GM12878 (cell line): Measurements from ENCODE around the gene NUP93. TPM values are rescaled to one million over a fixed set of nuclear protein-coding genes. Genes with fewer than 3 reads are reported as not detected.

Experiments used
- ATAC-seq: fragments of 200-7000 bp; cut with Tn5 transposase; 3 replicates; pipeline ENCODE4 v1.9.1; 2020; ENCODE audit warnings: mild to moderate bottlenecking, moderate library complexity
- BruUV-seq: library from RNA; stranded (reverse); fragments of 400-500 nt; replicated peaks from 2 replicates; lab custom pipeline; 2021; lab: Mats Ljungman, UMichigan
- CTCF ChIA-PET: fragments of 300-600 bp; sonication (Branson Sonifier 250); formaldehyde crosslinking; extraction: SDS; loops from one replicate; lab custom pipeline; 2021; ENCODE audit warnings: inconsistent platforms; lab: Yijun Ruan, JAX
- POLR2A ChIA-PET: fragments of 350-600 bp; formaldehyde crosslinking; extraction: SDS; loops from one replicate; lab custom pipeline; 2021; ENCODE audit warnings: inconsistent platforms; lab: Charles Lee
- RAD21 ChIA-PET: fragments of 300-600 bp; sonication (Branson Sonifier 250); formaldehyde crosslinking; loops from one replicate; lab custom pipeline; 2023; ENCODE audit warnings: antibody characterized with exemption; ENCODE audit not compliant: unreplicated experiment; lab: Charles Lee
- SMC1A ChIA-PET: fragments of 300-600 bp; sonication (Branson Sonifier 250); formaldehyde crosslinking; loops from one replicate; lab custom pipeline; 2023; ENCODE audit not compliant: unreplicated experiment, uncharacterized antibody; lab: Charles Lee
- DNase-seq: peaks from one replicate; pipeline ENCODE4 v3.0.0-alpha.2; 2011; ENCODE audit warnings: low read depth, low spot score
- FAIRE-seq: peaks from 3 replicates; lab custom pipeline; 2011; peaks lifted over from hg19 to GRCh38; lab: Jason Lieb, UNC
- H2AFZ ChIP-seq: 2 replicates; pipeline ENCODE4 v1.6.0; 2011; ENCODE audit warnings: low read depth, low read length, control low read depth; ENCODE audit not compliant: control insufficient read depth
- H3K27ac ChIP-seq: 2 replicates; pipeline ENCODE4 v1.5.1; 2011; ENCODE audit warnings: control low read depth; ENCODE audit not compliant: control insufficient read depth, insufficient read depth
- H3K27me3 ChIP-seq, 2 experiments: replicated peaks in 1 of 2; 2 replicates each; pipeline versions ENCODE4 v1.6.0 to v1.6.1; 2011; ENCODE audit warnings: low read length in 1 of 2; ENCODE audit not compliant: control insufficient read depth in 2 of 2, insufficient read depth in 2 of 2
- H3K36me3 ChIP-seq, 2 experiments: 2 replicates each; pipeline ENCODE4 v1.5.1; 2011; ENCODE audit warnings: low read length in 1 of 2; ENCODE audit not compliant: control insufficient read depth in 2 of 2, insufficient read depth in 2 of 2
- H3K4me1 ChIP-seq: 2 replicates; pipeline ENCODE4 v1.6.1; 2011; ENCODE audit warnings: mild to moderate bottlenecking, low read length, moderate library complexity, mixed read lengths; ENCODE audit not compliant: control insufficient read depth, insufficient read depth
- H3K4me2 ChIP-seq: 2 replicates; pipeline ENCODE4 v1.6.0; 2011; ENCODE audit warnings: control low read depth; ENCODE audit not compliant: control insufficient read depth, insufficient read depth
- H3K4me3 ChIP-seq: fragments of 200-600 bp; sonication (generic); 2 replicates; pipeline ENCODE4 v1.5.1; 2016
- H3K79me2 ChIP-seq: 2 replicates; pipeline ENCODE4 v1.6.0; 2011; ENCODE audit warnings: low read length; ENCODE audit not compliant: control insufficient read depth, insufficient read depth
- H3K9ac ChIP-seq: 2 replicates; pipeline ENCODE4 v1.8.0; 2011; ENCODE audit warnings: low read length, control low read depth, mixed read lengths; ENCODE audit not compliant: control insufficient read depth, insufficient read depth
- H3K9me3 ChIP-seq: replicated peaks from 3 replicates; pipeline ENCODE4 v1.5.1; 2011; ENCODE audit warnings: mild to moderate bottlenecking, low read length; ENCODE audit not compliant: control insufficient read depth, insufficient read depth
- H4K20me1 ChIP-seq: 2 replicates; pipeline ENCODE4 v1.6.0; 2011; ENCODE audit not compliant: control insufficient read depth, insufficient read depth
- BMI1 ChIP-seq: fragments of 450-650 bp; IDR thresholded peaks from 2 replicates; pipeline ENCODE4 v1.6.1; 2016; ENCODE audit warnings: mild to moderate bottlenecking, moderate library complexity, borderline replicate concordance
- EZH2 ChIP-seq: IDR thresholded peaks from 2 replicates; pipeline ENCODE4 v1.6.1; 2012; ENCODE audit warnings: low read depth, mild to moderate bottlenecking, control low read depth, inconsistent platforms, low read length, borderline replicate concordance; ENCODE audit not compliant: control insufficient read depth
- GATAD2B ChIP-seq: fragments of 450-650 bp; conservative IDR thresholded peaks from 2 replicates; pipeline ENCODE4 v1.6.1; 2017; ENCODE audit warnings: low read depth, mild to moderate bottlenecking, moderate library complexity
- KAT2A ChIP-seq: conservative IDR thresholded peaks from 2 replicates; pipeline ENCODE4 v1.6.1; 2011; ENCODE audit warnings: low read depth, low read length; ENCODE audit not compliant: control insufficient read depth
- KLF5 ChIP-seq: fragments of 450-650 bp; IDR thresholded peaks from 2 replicates; pipeline ENCODE4 v1.6.1; 2014; ENCODE audit warnings: mild to moderate bottlenecking; ENCODE audit not compliant: partially characterized antibody
- MXI1 ChIP-seq: fragments of 150-350 bp; IDR thresholded peaks from 2 replicates; pipeline ENCODE4 v1.6.1; 2011; ENCODE audit warnings: low read depth, mild to moderate bottlenecking, inconsistent platforms, low read length, improper control_type of control experiment
- NR2C1 ChIP-seq: fragments of 450-650 bp; IDR thresholded peaks from 2 replicates; pipeline ENCODE4 v1.6.1; 2017; ENCODE audit warnings: antibody characterized with exemption, mild to moderate bottlenecking, moderate library complexity
- NR2C2 ChIP-seq: IDR thresholded peaks from 2 replicates; pipeline ENCODE4 v1.6.1; 2011; ENCODE audit warnings: borderline replicate concordance, low read depth; ENCODE audit not compliant: control insufficient read depth, insufficient read length
- PAX5 ChIP-seq: IDR thresholded peaks from 2 replicates; pipeline ENCODE4 v1.6.1; 2011; ENCODE audit warnings: low read depth, low read length, borderline replicate concordance
- POU2F2 ChIP-seq: IDR thresholded peaks from 3 replicates; pipeline ENCODE4 v1.6.1; 2011; ENCODE audit warnings: low read depth, mild to moderate bottlenecking, low read length, borderline replicate concordance
- RBBP5 ChIP-seq: fragments of 200-600 bp; sonication (generic); conservative IDR thresholded peaks from 2 replicates; pipeline ENCODE4 v1.6.1; 2016
- SMAD5 ChIP-seq: IDR thresholded peaks from 2 replicates; pipeline ENCODE4 v1.6.1; 2016; ENCODE audit warnings: antibody characterized with exemption, low read depth
- SMARCA5 ChIP-seq: fragments of 450-650 bp; IDR thresholded peaks from 2 replicates; pipeline ENCODE4 v1.6.1; 2017; ENCODE audit warnings: mild to moderate bottlenecking
- TCF3 ChIP-seq: IDR thresholded peaks from 2 replicates; pipeline ENCODE4 v1.6.1; 2012; ENCODE audit warnings: low read depth, mild to moderate bottlenecking, low read length, borderline replicate concordance; ENCODE audit not compliant: insufficient read depth
- ZBED1 ChIP-seq: IDR thresholded peaks from 2 replicates; pipeline ENCODE4 v1.6.1; 2016; ENCODE audit warnings: borderline replicate concordance
- ZNF207 ChIP-seq: fragments of 450-650 bp; IDR thresholded peaks from 2 replicates; pipeline ENCODE4 v1.6.1; 2014; ENCODE audit warnings: antibody characterized with exemption, mild to moderate bottlenecking, borderline replicate concordance
- ZNF217 ChIP-seq: fragments of 450-650 bp; IDR thresholded peaks from 2 replicates; pipeline ENCODE4 v1.6.1; 2017; ENCODE audit warnings: antibody characterized with exemption, mild to moderate bottlenecking
- WGBS: methylation state at CpG from one replicate; pipeline ENCODE4 v1.1.6; 2016; ENCODE audit warnings: low lambda C conversion rate; ENCODE audit not compliant: insufficient replicate concordance, insufficient coverage; ENCODE audit errors: missing lambda C conversion rate; 5-methylcytosine and 5-hydroxymethylcytosine counted together
- in situ Hi-C: fragments of 300-500 bp; cut with MboI; formaldehyde crosslinking; loops from 9 replicates; pipeline ENCODE4 v1.14.3; 2018; ENCODE audit warnings: mixed read lengths
- intact Hi-C: fragments of 100-400 bp; cut with micrococcal nuclease; formaldehyde crosslinking; loops from one replicate; pipeline ENCODE4 v1.14.2; 2022; ENCODE audit not compliant: unreplicated experiment
- polyA plus RNA-seq, 11 experiments: library from polyadenylated mRNA; depleted of rRNA in 4 of 11; unstranded in 6 of 11; stranded (reverse) in 5 of 11; fragments of >200 nt; fragmentation: Nextera tagmentation in 4 of 11; fragmentation: Illumina TruSeq in 1 of 11; extraction: Ambion mirVana in 4 of 11; extraction: Trizol in 1 of 11; gene quantifications; 1 replicate in 1 of 11; 2 replicates in 10 of 11; pipeline versions ENCODE4 v1.2.1 to v1.2.3, GENCODE V29; 2011 to 2016; ENCODE audit warnings: inconsistent platforms in 2 of 11, missing spikeins in 2 of 11, low read depth in 1 of 11
- total RNA-seq, 4 experiments: library from RNA; depleted of rRNA in 3 of 4; stranded (reverse); fragments of >200 nt in 3 of 4; fragmentation: Illumina TruSeq in 1 of 4; extraction: Trizol in 1 of 4; gene quantifications; 2 replicates each; pipeline versions ENCODE4 v1.2.1 to v1.2.3, GENCODE V29; 2013 to 2021
- TF ChIP-seq, protein P1 (sequence below): IDR thresholded peaks from 2 replicates; pipeline ENCODE4 v1.6.1; 2012; ENCODE audit warnings: low read depth, low read length, improper control_type of control experiment
- TF ChIP-seq, protein P2 (sequence below): IDR thresholded peaks from 2 replicates; pipeline ENCODE4 v1.6.1; 2012; ENCODE audit warnings: improper control_type of control experiment, low read depth, low read length; ENCODE audit not compliant: insufficient replicate concordance

NUP93 gene
- total and polyA plus RNA-seq, 10 of the 15 experiments (the other 5 are each of a cell fraction or from before 2014, with no cell fraction given) = 82.2 to 175 (median 101) TPM

DNA sequence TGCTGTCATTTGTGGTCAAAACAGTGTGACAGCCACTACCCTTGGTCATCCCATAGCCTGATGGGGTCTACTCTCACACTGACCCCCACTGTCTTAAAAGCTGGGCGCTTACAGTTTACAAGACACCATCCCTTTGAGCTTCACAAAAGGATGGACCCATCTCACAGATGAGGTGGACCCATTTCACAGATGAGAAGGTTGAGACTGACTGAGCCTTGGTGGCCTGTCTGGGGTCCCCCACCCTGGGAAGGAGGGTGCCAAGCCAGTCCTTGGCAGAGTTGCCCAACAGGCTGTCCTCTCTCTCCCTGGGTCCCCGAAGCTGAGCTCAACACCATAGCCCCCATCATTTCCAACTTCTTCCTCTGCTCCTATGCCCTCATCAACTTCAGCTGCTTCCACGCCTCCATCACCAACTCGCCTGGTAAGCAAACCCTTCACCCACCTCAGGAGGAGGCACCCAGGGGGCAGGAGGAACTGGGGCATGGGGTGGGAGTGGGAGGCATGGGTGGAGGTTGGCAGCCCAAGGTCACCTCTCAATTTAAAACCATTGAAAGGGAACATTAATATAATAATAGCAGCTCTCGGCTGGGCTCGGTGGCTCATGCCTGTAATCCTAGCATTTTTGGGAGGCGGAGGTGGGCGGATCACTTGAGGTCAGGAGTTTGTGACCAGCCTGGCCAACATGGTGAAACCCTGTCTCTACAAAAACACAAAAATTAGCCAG, 152.3 kb downstream of the NUP93 start:
- no peak overlapping the region for H3K4me3 ChIP-seq
- H3K4me2 ChIP-seq = no peak overlapping the region
- in situ Hi-C loops = no loop called here
- TF ChIP-seq MXI1 (no peak), PAX5 (no peak), ZNF217 (no peak), TCF3 (no peak), BMI1 (no peak), ZNF207 (no peak), EZH2 (no peak), KAT2A (no peak), SMAD5 (no peak), NR2C1 (no peak), RBBP5 (no peak), NR2C2 (no peak), POU2F2 (no peak), GATAD2B (no peak), SMARCA5 (no peak), ZBED1 (no peak), KLF5 (no peak)
- TF ChIP-seq, protein P1, sequence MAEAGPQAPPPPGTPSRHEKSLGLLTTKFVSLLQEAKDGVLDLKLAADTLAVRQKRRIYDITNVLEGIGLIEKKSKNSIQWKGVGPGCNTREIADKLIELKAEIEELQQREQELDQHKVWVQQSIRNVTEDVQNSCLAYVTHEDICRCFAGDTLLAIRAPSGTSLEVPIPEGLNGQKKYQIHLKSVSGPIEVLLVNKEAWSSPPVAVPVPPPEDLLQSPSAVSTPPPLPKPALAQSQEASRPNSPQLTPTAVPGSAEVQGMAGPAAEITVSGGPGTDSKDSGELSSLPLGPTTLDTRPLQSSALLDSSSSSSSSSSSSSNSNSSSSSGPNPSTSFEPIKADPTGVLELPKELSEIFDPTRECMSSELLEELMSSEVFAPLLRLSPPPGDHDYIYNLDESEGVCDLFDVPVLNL = no peak
- TF ChIP-seq, protein P2, sequence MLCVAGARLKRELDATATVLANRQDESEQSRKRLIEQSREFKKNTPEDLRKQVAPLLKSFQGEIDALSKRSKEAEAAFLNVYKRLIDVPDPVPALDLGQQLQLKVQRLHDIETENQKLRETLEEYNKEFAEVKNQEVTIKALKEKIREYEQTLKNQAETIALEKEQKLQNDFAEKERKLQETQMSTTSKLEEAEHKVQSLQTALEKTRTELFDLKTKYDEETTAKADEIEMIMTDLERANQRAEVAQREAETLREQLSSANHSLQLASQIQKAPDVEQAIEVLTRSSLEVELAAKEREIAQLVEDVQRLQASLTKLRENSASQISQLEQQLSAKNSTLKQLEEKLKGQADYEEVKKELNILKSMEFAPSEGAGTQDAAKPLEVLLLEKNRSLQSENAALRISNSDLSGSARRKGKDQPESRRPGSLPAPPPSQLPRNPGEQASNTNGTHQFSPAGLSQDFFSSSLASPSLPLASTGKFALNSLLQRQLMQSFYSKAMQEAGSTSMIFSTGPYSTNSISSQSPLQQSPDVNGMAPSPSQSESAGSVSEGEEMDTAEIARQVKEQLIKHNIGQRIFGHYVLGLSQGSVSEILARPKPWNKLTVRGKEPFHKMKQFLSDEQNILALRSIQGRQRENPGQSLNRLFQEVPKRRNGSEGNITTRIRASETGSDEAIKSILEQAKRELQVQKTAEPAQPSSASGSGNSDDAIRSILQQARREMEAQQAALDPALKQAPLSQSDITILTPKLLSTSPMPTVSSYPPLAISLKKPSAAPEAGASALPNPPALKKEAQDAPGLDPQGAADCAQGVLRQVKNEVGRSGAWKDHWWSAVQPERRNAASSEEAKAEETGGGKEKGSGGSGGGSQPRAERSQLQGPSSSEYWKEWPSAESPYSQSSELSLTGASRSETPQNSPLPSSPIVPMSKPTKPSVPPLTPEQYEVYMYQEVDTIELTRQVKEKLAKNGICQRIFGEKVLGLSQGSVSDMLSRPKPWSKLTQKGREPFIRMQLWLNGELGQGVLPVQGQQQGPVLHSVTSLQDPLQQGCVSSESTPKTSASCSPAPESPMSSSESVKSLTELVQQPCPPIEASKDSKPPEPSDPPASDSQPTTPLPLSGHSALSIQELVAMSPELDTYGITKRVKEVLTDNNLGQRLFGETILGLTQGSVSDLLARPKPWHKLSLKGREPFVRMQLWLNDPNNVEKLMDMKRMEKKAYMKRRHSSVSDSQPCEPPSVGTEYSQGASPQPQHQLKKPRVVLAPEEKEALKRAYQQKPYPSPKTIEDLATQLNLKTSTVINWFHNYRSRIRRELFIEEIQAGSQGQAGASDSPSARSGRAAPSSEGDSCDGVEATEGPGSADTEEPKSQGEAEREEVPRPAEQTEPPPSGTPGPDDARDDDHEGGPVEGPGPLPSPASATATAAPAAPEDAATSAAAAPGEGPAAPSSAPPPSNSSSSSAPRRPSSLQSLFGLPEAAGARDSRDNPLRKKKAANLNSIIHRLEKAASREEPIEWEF = no peak
- TF ChIP-seq, all 136 proteins: peak for 0
- Histone ChIP-seq H3K4me1 (no peaks in the 10 kb centered on the region), H4K20me1 (no peaks in the 10 kb centered on the region), H2AFZ (no peak overlapping the region), H3K9me3 (no peaks in the 10 kb centered on the region), H3K27me3 (no peaks in the 10 kb centered on the region), H3K27ac (no peak overlapping the region), H3K79me2 (no peaks in the 10 kb centered on the region), H3K36me3 (no peaks in the 10 kb centered on the region), H3K9ac (no peak overlapping the region)
- CTCF ChIA-PET = interaction anchor here (0.6 to 2.0 kb wide), 5 partner anchors 14 to 72 kb away, joined by 3 to 4 read pairs (median 3); no protein-coding TSS in a partner anchor
- RAD21 ChIA-PET = interaction anchor here (0.6 kb wide), 1 partner anchor 8 kb away, joined by 3 read pairs; no protein-coding TSS in a partner anchor
- BruUV-seq = no TSS peak
- POLR2A ChIA-PET = interaction anchor here (0.7 to 1.2 kb wide), 2 partner anchors 13 to 52 kb away, joined by 3 read pairs; no protein-coding TSS in a partner anchor
- SMC1A ChIA-PET = interaction anchor here (1.5 kb wide), 1 partner anchor 13 kb away, joined by 5 read pairs; no protein-coding TSS in a partner anchor
- FAIRE-seq (no peak), DNase-seq (no peak), ATAC-seq (no peak)
- 55% methylated on average over 8 of the region's 8 CpGs for WGBS
- intact Hi-C loops = no loop called here
